GDM1 (cell line): ENCODE data around the gene RBM5.

Experiments used
- DNase-seq: peaks from one replicate; lab custom pipeline; 2025; lab: John Stamatoyannopoulos, UW

RBM5 gene

GRCh38 chr3:50160561-50160983 lies 71.9 kb downstream of the RBM5 start:
- no peak for DNase-seq

- no peak for DNase-seq
These were observed 72.6 kb downstream of the RBM5 start for GRCh38 chr3:50161320-50161719.

GRCh38 chr3:50162034-50162883 lies 73.5 kb downstream of the RBM5 start:
- no peak for DNase-seq

GRCh38 chr3:50163572-50164455 lies 75.1 kb downstream of the RBM5 start:
- no peak for DNase-seq

- DNase-seq: no peak
These were observed 75.8 kb downstream of the RBM5 start for GRCh38 chr3:50164481-50164880.

GRCh38 chr3:50164984-50165909 lies 76.5 kb downstream of the RBM5 start:
- DNase-seq: no peak

GRCh38 chr3:50165910-50166538 lies 77.3 kb downstream of the RBM5 start:
- peak; percentile 40 for DNase-seq

- DNase-seq: no peak
These were observed 77.9 kb downstream of the RBM5 start for GRCh38 chr3:50166620-50167019.

GRCh38 chr3:50167069-50167840 lies 78.5 kb downstream of the RBM5 start:
- DNase-seq: no peak

- no peak for DNase-seq
These were observed 79.1 kb downstream of the RBM5 start for GRCh38 chr3:50167841-50168209.

GRCh38 chr3:50168388-50168787 lies 79.7 kb downstream of the RBM5 start:
- DNase-seq: no peak
